ENCODE results near the gene GRIK4. TPM values are rescaled to one million over a fixed set of nuclear protein-coding genes. Genes with fewer than 3 reads are reported as not detected.

Gene GRIK4
- total RNA-seq, 4 donors from 2014 or later = under 0.01 to 0.69 (median 0.25) TPM

GRCh38 chr11:120727752-120728151, 216.2 kb downstream of the GRIK4 start:
- H3K27me3 ChIP-seq = no peaks in the 10 kb centered on the region
- no peak overlapping the region for H3K27ac ChIP-seq
- no peak for ATAC-seq
- H3K4me3 ChIP-seq = no peak overlapping the region
- H3K36me3 ChIP-seq = no peaks in the 10 kb centered on the region
- H3K4me1 ChIP-seq = no peaks in the 10 kb centered on the region
- no peak for TF ChIP-seq CTCF (IDR thresholded peaks at IDR 0.05)
- no peak for TF ChIP-seq EP300 (IDR thresholded peaks at IDR 0.05)
- no peak for TF ChIP-seq POLR2A (IDR thresholded peaks at IDR 0.05)
- no peak for TF ChIP-seq POLR2AphosphoS5 (IDR thresholded peaks at IDR 0.05)
- peaks cover 0 to 42% (median 0%) of the 10 kb centered on the region in 3 donors for H3K9me3 ChIP-seq

- TF ChIP-seq CTCF (IDR thresholded peaks at IDR 0.05) (no peak), EP300 (IDR thresholded peaks at IDR 0.05) (no peak), POLR2AphosphoS5 (IDR thresholded peaks at IDR 0.05) (no peak), POLR2A (IDR thresholded peaks at IDR 0.05) (no peak)
- Histone ChIP-seq H3K36me3 (no peaks in the 10 kb centered on the region), H3K9me3 (peaks cover 0 to 2% (median 0%) of the 10 kb centered on the region in 3 donors), H3K4me1 (no peaks in the 10 kb centered on the region), H3K27me3 (no peaks in the 10 kb centered on the region), H3K27ac (no peak overlapping the region), H3K4me3 (no peak overlapping the region)
- ATAC-seq = no peak
- WGBS, 2 donors (ENCODE audit: low coverage in 1 of 2) = 64 to 69% methylated on average over 4 of the region's 4 CpGs
Measured at GRCh38 chr11:120735035-120735434, 223.5 kb downstream of the GRIK4 start.

- H3K9me3 ChIP-seq = no peaks in the 10 kb centered on the region
- H3K27me3 ChIP-seq = peaks cover 6% of the 10 kb centered on the region
- TF ChIP-seq EP300 (IDR thresholded peaks at IDR 0.05) = no peak
- TF ChIP-seq POLR2A (IDR thresholded peaks at IDR 0.05) = no peak
- TF ChIP-seq POLR2AphosphoS5 (IDR thresholded peaks at IDR 0.05) = no peak
- no peak for TF ChIP-seq CTCF (IDR thresholded peaks at IDR 0.05)
- ATAC-seq = no peak
- H3K36me3 ChIP-seq = no peaks in the 10 kb centered on the region
- H3K4me1 ChIP-seq = no peaks in the 10 kb centered on the region
- H3K4me3 ChIP-seq = no peak overlapping the region
- 100% methylated on average over 1 of the region's 10 CpGs; no CpG with 5 or more reads in 1 of the 2 donors for WGBS, 2 donors (ENCODE audit: low coverage in 1 of 2)
- H3K27ac ChIP-seq = no peak overlapping the region
Measured at GRCh38 chr11:120738516-120739046, 227.0 kb downstream of the GRIK4 start.

GRCh38 chr11:120739780-120740179, 228.2 kb downstream of the GRIK4 start:
- Histone ChIP-seq H3K27me3 (peaks cover 6% of the 10 kb centered on the region), H3K27ac (no peak overlapping the region), H3K4me3 (no peak overlapping the region), H3K9me3 (no peaks in the 10 kb centered on the region), H3K36me3 (no peaks in the 10 kb centered on the region), H3K4me1 (no peaks in the 10 kb centered on the region)
- TF ChIP-seq CTCF (IDR thresholded peaks at IDR 0.05) (no peak), POLR2AphosphoS5 (IDR thresholded peaks at IDR 0.05) (no peak), EP300 (IDR thresholded peaks at IDR 0.05) (no peak), POLR2A (IDR thresholded peaks at IDR 0.05) (no peak)
- ATAC-seq = no peak
- WGBS, 2 donors (ENCODE audit: low coverage in 1 of 2) = 56 to 67% methylated on average over 3 of the region's 3 CpGs

GRCh38 chr11:120740380-120740779, 228.8 kb downstream of the GRIK4 start:
- Histone ChIP-seq H3K4me1 (no peaks in the 10 kb centered on the region), H3K4me3 (no peak overlapping the region), H3K27me3 (peaks cover 6% of the 10 kb centered on the region), H3K9me3 (no peaks in the 10 kb centered on the region), H3K36me3 (no peaks in the 10 kb centered on the region), H3K27ac (no peak overlapping the region)
- ATAC-seq = no peak
- WGBS, 2 donors (ENCODE audit: low coverage in 1 of 2) = 53 to 80% methylated on average over 1 to 2 of the region's 3 CpGs
- TF ChIP-seq POLR2AphosphoS5 (IDR thresholded peaks at IDR 0.05) (no peak), POLR2A (IDR thresholded peaks at IDR 0.05) (no peak), EP300 (IDR thresholded peaks at IDR 0.05) (no peak), CTCF (IDR thresholded peaks at IDR 0.05) (no peak)
